ENCODE measurements around the gene RNPEP. TPM values are rescaled to one million over a fixed set of nuclear protein-coding genes. Genes with fewer than 3 reads are reported as not detected.

RNPEP gene
- total and polyA plus RNA-seq, 2 of the 13 experiments (the other 11 are each of a cell fraction or from before 2014, with no cell fraction given) = 20.6 to 38.4 TPM

GRCh38 chr1:201990427-201990826 is 8.0 kb downstream of the RNPEP start (continued):
- TF ChIP-seq ZNF274 (CRISPR knock-in tag; IDR thresholded peaks at IDR 0.05) (no peak), ZNF44 (CRISPR knock-in tag; IDR thresholded peaks at IDR 0.05) (no peak)

GRCh38 chr1:201999625-202000238 is 17.3 kb downstream of the RNPEP start:
- Histone ChIP-seq H3K36me3 (replicated peaks in 1 of 2; ENCODE audit: control insufficient read depth in 1 of 2, insufficient read depth in 2 of 2, low read length in 2 of 2) (peaks cover 16 to 63% of the 10 kb centered on the region in 2 experiments), H3K9ac (ENCODE audit: insufficient read depth, low read depth, low read length) (no peak overlapping the region), H3K4me3 (replicated peaks in 1 of 3; ENCODE audit: insufficient read depth in 1 of 3, low read depth in 2 of 3, low read length in 3 of 3) (no peak overlapping the region), H3K9me3 (ENCODE audit: low read length) (no peaks in the 10 kb centered on the region), H4K20me1 (ENCODE audit: insufficient read depth, low read length) (0 out of 2 replicates have a peak, but pooled peaks cover 3% of the 10 kb centered on the region), H3K27me3 (ENCODE audit: control insufficient read depth in 1 of 2, insufficient read depth in 2 of 2, low read length in 2 of 2) (no peaks in the 10 kb centered on the region), H3K4me2 (ENCODE audit: low read depth, low read length) (no peak overlapping the region), H3K4me1 (ENCODE audit: insufficient read depth, low read length) (no peaks in the 10 kb centered on the region), H3K79me2 (ENCODE audit: insufficient read depth, low read length) (no peaks in the 10 kb centered on the region), H2AFZ (ENCODE audit: low read length) (no peak overlapping the region), H3K27ac (ENCODE audit: extremely low read length, insufficient read depth, low read length) (no peak overlapping the region)
- intact Hi-C loops (cut with micrococcal nuclease; ENCODE audit: unreplicated experiment) = loop anchor here (1.0 kb wide), 2 partner anchors 120 to 136 kb away; no protein-coding TSS in a partner anchor
- DNase-seq (ENCODE audit: low spot score) (peak; percentile 64), FAIRE-seq (peak; percentile 90), ATAC-seq (peak; percentile 90)
- no TSS peak for BruUV-seq (replicated peaks)
- CTCF ChIA-PET (ENCODE audit: low intra/inter-chr PET ratio, low total read pairs) = interaction anchor here (1.4 to 3.1 kb wide), 2 partner anchors 119 to 122 kb away, joined by 9 to 42 read pairs; partner anchors contain the start of gene GPR37L1
- 80% methylated on average over 14 of the region's 16 CpGs for WGBS (ENCODE audit: low lambda C conversion rate)
- POLR2A ChIA-PET = interaction anchor here (0.6 to 1.8 kb wide), 5 partner anchors 10 to 120 kb away, joined by 3 to 17 read pairs (median 4); partner anchors contain the start of genes ELF3 and TIMM17A
- in situ Hi-C loops (cut with HindIII; ENCODE audit: extremely low pct_ligation_motif_present, low pct_unique_long_range_greater_than_20kb) = no loop called here
- TF ChIP-seq ERF (CRISPR knock-in tag; IDR thresholded peaks at IDR 0.05) (0 out of 2 replicates have a peak, but pooled peaks have one; percentile 54), REST (IDR thresholded peaks at IDR 0.05; ENCODE audit: borderline replicate concordance in 1 of 2, low read depth in 1 of 2, low read length in 2 of 2) (no peak), TEAD3 (CRISPR knock-in tag; optimal IDR thresholded peaks at IDR 0.05; ENCODE audit: borderline replicate concordance) (no peak), ZNF10 (CRISPR knock-in tag; IDR thresholded peaks at IDR 0.05; ENCODE audit: borderline replicate concordance, low read depth) (no peak), KMT2A (CRISPR knock-in tag; IDR thresholded peaks at IDR 0.05) (no peak), GFI1 (CRISPR knock-in tag; IDR thresholded peaks at IDR 0.05; ENCODE audit: borderline replicate concordance) (no peak), HOXA3 (CRISPR knock-in tag; IDR thresholded peaks at IDR 0.05) (no peak), STAG1 (CRISPR knock-in tag; IDR thresholded peaks at IDR 0.05) (peak; percentile 80), ZNF580 (CRISPR knock-in tag; IDR thresholded peaks at IDR 0.05; ENCODE audit: borderline replicate concordance, low read depth) (no peak), JUNB (CRISPR knock-in tag; IDR thresholded peaks at IDR 0.05; ENCODE audit: borderline replicate concordance) (no peak), KDM2A (CRISPR knock-in tag; IDR thresholded peaks at IDR 0.05; ENCODE audit: borderline replicate concordance, low read depth) (no peak), ZNF878 (CRISPR knock-in tag; IDR thresholded peaks at IDR 0.05) (no peak), ZNF20 (CRISPR knock-in tag; IDR thresholded peaks at IDR 0.05) (no peak), RBM22 (optimal IDR thresholded peaks at IDR 0.05; ENCODE audit: low read length) (peak; percentile 59), POLR2A (IDR thresholded peaks at IDR 0.05; ENCODE audit: insufficient read depth in 1 of 2, low read depth in 2 of 2, low read length in 2 of 2) (peak in 1 of 2 experiments; percentile 43; a peak in 1 of 4 replicates), REPIN1 (CRISPR knock-in tag; IDR thresholded peaks at IDR 0.05; ENCODE audit: borderline replicate concordance, low read depth) (no peak), SMAD9 (CRISPR knock-in tag; IDR thresholded peaks at IDR 0.05) (no peak), SAP130 (CRISPR knock-in tag; IDR thresholded peaks at IDR 0.05; ENCODE audit: low read depth) (no peak), NR3C1 (CRISPR knock-in tag; IDR thresholded peaks at IDR 0.05) (no peak), AGO2 (optimal IDR thresholded peaks at IDR 0.05; ENCODE audit: low read depth, low read length) (peak; percentile 25)

Data from HepG2 (cell line).